ENCODE data around the gene ZDHHC7.

DNA sequence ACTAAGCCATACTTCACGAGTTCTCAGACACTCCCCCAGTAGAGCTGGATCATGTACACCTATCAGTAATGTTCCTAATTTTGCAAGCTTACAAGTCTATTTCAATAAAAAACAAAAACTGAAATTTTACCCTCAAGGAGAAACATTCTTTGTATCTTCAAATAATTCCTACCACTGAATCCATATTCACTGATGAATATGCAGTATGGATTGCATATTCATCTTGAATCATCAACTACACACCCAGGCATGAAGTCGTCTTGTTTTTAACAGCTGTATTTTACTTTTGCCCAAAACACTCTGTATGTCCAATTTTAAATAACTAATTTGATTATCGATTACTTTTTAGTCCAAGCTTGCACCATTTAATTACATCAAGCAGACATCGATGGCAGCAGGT is 31.8 kb downstream of the ZDHHC7 start:
- TF ChIP-seq POLR2A (IDR thresholded peaks at IDR 0.05) (no peak), EP300 (IDR thresholded peaks at IDR 0.05) (no peak)
- TF ChIP-seq, protein P1, sequence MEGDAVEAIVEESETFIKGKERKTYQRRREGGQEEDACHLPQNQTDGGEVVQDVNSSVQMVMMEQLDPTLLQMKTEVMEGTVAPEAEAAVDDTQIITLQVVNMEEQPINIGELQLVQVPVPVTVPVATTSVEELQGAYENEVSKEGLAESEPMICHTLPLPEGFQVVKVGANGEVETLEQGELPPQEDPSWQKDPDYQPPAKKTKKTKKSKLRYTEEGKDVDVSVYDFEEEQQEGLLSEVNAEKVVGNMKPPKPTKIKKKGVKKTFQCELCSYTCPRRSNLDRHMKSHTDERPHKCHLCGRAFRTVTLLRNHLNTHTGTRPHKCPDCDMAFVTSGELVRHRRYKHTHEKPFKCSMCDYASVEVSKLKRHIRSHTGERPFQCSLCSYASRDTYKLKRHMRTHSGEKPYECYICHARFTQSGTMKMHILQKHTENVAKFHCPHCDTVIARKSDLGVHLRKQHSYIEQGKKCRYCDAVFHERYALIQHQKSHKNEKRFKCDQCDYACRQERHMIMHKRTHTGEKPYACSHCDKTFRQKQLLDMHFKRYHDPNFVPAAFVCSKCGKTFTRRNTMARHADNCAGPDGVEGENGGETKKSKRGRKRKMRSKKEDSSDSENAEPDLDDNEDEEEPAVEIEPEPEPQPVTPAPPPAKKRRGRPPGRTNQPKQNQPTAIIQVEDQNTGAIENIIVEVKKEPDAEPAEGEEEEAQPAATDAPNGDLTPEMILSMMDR (IDR thresholded peaks at IDR 0.05) = no peak
